GM18508 (cell line): ENCODE measurements around the gene STEAP3.
A peak's percentile ranks its signal among the peaks of the same experiment; 100 is the strongest.

Experiments used
- ATAC-seq: cut with Tn5 transposase; IDR thresholded peaks from one replicate; pipeline ENCODE4 v1.9.1; 2021; ENCODE audit warnings: moderate number of reproducible peaks; ENCODE audit not compliant: insufficient read depth, unreplicated experiment

STEAP3 gene

GRCh38 chr2:119224391-119225104 is 914 bp downstream of the STEAP3 start:
- no peak for ATAC-seq

- no peak for ATAC-seq
Observed at GRCh38 chr2:119225105-119225865, 1.7 kb downstream of the STEAP3 start.

- no peak for ATAC-seq
Observed at GRCh38 chr2:119225926-119226325, 2.3 kb downstream of the STEAP3 start.

DNA sequence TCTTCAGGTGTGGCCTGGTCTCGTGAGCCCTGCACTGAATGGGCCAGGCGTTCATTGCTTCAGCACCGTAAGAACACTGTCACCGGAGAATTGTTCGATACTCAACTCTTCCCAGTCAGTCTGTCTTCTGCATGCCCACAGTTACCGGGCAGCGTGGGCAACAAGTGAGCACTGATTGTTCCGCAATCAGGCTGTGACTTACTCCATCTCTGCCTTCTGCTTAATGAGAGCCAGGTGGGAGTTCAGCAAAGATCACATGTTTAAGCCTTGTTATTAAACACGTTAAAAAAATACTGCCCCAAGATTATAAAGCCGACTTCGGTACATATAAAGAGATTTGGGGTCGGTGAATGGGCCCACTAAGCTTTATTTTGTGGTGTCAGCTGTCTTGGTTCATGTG is 3.7 kb downstream of the STEAP3 start:
- ATAC-seq: no peak

- no peak for ATAC-seq
Observed at GRCh38 chr2:119228136-119228535, 4.5 kb downstream of the STEAP3 start.

DNA sequence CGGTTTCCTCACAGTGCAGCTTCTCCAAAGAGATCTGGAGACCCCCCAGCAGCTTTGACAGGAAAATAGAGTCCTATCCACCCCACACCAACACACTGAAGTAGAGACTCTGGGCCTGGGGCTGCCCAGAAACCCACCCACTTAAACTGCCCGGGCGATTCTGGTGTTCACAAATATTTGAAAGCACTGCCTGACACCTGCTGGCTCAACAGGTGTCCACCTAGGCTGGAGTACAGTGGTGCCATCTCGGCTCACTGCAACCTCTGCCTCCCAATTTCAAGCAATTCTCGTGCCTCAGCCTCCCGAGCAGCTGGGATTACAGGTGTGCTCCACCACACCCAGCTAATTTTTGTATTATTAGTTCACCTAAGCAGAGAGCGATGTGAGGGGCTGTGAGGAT is 5.3 kb downstream of the STEAP3 start:
- no peak for ATAC-seq

DNA sequence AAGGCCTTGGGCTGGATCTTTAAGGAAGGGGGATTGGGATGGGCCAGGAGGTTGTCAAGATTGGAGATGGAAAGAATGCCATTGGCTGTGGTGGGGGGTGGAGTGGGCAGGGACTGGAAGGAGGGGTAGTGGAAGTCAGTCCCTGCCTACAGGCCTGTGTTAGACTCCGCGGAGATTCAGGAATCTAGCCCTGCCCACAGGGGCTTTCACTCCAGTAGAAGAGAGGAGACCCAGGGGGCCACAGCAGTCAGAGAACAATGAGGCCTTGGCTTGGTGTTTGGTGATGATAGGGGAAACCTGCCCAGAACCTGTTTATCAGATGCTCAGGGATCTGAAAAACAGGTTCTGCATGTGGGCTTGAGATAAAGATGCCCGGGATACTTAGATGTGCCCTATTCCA is 6.1 kb downstream of the STEAP3 start:
- no peak for ATAC-seq

GRCh38 chr2:119230219-119231185 is 6.9 kb downstream of the STEAP3 start:
- ATAC-seq: no peak

- ATAC-seq: no peak
Observed at GRCh38 chr2:119231975-119232665, 8.5 kb downstream of the STEAP3 start.

GRCh38 chr2:119232666-119232993 is 9.0 kb downstream of the STEAP3 start:
- no peak for ATAC-seq

DNA sequence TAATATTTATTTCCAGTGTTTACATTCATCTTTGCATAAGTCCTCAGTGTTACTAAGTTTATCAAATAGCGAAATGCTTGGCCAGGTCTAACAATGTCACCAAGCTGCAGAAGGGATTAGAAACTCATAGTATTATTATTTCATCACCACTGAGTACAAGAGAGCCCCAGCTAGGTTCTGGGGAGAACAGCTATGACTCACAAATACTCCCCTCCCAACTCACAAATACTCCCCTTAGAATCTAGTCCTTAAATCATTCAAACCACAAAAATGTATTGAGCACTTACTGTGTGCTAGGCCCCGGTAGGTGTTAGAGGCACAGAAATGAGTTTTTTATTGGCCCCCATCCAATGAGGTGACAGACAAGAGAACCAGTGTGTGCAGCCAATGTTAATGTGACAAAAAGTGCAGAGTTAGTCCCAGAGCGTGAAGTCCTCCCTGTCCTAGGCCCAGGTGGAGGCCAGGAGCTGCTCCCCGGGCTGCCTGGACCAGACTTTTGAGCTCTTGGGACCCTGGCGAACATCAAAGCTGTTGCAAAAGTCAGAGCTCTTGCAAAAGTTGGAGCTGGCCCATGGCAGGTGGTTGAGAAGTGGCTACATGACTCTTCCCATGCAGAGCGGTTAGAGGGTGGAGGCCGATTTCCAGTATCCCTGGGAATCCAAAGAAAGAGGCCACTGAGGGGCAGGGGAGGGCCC is 9.8 kb downstream of the STEAP3 start:
- ATAC-seq: peak; percentile 44

- ATAC-seq: no peak
Observed at GRCh38 chr2:119234021-119235019, 10.7 kb downstream of the STEAP3 start.

GRCh38 chr2:119236796-119237195 is 13.2 kb downstream of the STEAP3 start:
- ATAC-seq: no peak

DNA sequence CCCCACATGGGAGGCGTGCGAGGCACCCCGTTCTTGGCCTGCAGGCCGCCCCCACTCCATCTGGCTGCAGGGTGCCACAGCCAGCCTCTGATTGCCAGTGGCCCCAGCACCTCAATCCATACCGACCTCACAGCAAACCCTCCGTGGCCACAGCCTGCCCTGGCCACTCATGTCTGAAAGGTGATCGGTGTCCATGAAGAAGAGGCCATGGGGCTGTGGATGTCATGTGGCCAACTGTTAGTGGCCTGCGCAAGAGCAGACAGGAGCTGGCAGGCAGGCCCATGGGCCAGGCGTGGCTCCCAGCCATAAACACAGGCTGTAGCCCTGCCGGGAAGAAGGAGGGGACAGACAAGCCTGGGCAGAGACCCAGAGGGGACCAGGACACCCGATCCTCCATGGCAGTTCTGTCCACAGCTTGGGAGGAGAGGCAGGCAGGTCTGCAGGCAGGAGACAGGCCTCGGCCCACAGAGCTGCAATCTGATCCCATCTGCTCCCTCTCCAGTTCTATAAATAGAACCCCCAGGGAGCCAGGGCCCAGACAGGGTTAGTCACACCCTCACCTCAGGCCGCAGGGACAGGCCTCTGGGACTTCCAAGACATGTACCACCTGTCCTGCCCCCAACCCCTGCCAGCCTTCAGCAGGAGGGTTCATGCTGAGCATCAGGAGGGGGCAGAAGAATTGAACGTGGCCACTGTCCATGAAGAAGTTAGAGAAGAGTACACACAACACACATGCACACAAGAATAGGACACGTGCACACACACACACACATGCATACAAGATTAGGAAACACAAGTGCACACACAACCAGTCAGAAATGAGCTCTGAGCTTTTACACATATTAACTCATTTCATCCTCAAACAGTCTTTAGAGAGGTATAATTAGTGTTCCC is 16.9 kb downstream of the STEAP3 start:
- ATAC-seq: no peak

DNA sequence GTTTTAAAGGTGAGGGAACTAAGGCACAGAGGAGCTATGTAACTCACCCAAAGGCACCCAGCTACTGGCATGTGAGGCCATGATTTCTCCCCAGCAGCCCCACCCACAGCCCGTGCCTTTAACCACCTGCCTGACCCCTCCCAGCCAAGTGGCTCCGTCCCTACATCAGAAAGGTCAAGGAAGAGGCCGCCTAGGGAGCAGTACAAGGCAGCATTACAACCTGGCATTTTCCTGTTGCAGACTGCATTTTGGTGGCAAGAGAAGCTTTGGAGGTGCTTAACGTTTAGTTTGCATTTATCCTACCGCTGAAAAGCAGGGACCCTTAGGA is 17.5 kb downstream of the STEAP3 start:
- no peak for ATAC-seq

DNA sequence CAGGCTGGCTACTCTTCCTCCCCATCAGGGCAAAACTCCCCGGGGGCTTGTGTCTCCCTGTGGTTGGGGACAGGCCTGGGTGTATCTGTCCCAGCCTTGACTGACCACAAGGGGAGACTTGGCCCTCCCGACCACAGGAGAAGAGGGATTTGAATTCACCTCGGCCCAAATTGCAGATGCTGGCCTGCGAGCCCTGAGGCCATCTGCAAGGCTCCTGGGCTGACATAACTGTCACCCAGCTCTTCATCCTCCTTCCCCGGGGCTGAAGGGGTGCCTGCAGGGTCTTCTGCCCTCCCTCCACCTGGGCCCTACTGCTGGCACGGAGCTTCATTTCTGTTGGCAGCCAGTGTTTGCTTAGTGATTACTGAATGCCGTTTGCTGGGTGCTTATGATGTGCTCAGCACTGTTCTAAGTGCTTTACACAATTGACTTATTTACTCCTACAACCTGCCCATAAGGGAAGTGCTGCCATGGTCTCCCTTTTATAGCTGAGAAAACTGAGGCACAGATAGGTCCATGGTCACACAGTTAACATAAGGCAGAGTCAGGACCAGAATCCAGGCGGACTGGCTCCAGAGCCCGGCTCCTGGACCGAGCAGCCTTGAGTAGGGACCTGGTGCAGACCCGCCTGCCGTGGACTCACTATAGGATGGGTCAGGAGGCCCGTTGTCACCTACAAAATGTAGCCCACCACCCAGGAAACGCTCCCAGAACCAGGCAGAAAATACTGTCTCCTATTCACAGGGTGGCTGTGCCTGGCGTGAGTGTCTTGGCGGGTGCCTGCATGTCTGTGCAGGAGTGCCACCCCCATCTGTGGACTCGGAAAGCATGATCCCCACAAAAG is 18.9 kb downstream of the STEAP3 start:
- ATAC-seq: no peak

GRCh38 chr2:119243621-119244020 is 20.0 kb downstream of the STEAP3 start:
- ATAC-seq: no peak
